ENCODE results near the gene CENPP.

GRCh38 chr9:92612816-92613215 lies 287.1 kb downstream of the CENPP start:
- no peak for TF ChIP-seq POLR2AphosphoS5 (IDR thresholded peaks at IDR 0.05; ENCODE audit: borderline replicate concordance, low read depth, low read length)
- TF ChIP-seq EZH2 (IDR thresholded peaks at IDR 0.05): no peak

Measured in SK-N-MC (cell line).